Umbilical cord (tissue), 2 donors: ENCODE measurements around the gene AOAH. TPM values are rescaled to one million over a fixed set of nuclear protein-coding genes. Genes with fewer than 3 reads are reported as not detected.

Experiments
- DNase-seq: peaks from one replicate; pipeline ENCODE4 v3.0.0-alpha.2; 2015; ENCODE audit warnings: low spot score
- total RNA-seq: library from RNA; depleted of rRNA; stranded (reverse); fragments of >200 nt; gene quantifications from one replicate; pipeline ENCODE4 v1.2.3, GENCODE V29; 2014; ENCODE audit warnings: low replicate concordance; ENCODE audit not compliant: insufficient read depth

Gene AOAH
- total RNA-seq, 1 donor from 2014 or later: 2.6 TPM

- DNase-seq: no peak
Observed at GRCh38 chr7:36635091-36635490, 89.2 kb downstream of the AOAH start.

GRCh38 chr7:36633377-36633776, 90.9 kb downstream of the AOAH start:
- no peak for DNase-seq

GRCh38 chr7:36630112-36630650, 94.1 kb downstream of the AOAH start:
- no peak for DNase-seq

- no peak for DNase-seq
Observed at GRCh38 chr7:36629351-36629750, 94.9 kb downstream of the AOAH start.

- no peak for DNase-seq
Observed at GRCh38 chr7:36627836-36628235, 96.5 kb downstream of the AOAH start.

GRCh38 chr7:36626111-36626510, 98.2 kb downstream of the AOAH start:
- DNase-seq: no peak

GRCh38 chr7:36625247-36625646, 99.0 kb downstream of the AOAH start:
- peak; percentile 77 for DNase-seq

- no peak for DNase-seq
Observed at GRCh38 chr7:36623247-36623646, 101.0 kb downstream of the AOAH start.

- no peak for DNase-seq
Observed at GRCh38 chr7:36621396-36621795, 102.9 kb downstream of the AOAH start.

GRCh38 chr7:36620166-36620708, 104.1 kb downstream of the AOAH start:
- DNase-seq: no peak

- DNase-seq: no peak
Observed at GRCh38 chr7:36617408-36617807, 106.9 kb downstream of the AOAH start.

GRCh38 chr7:36615852-36616540, 108.3 kb downstream of the AOAH start:
- no peak for DNase-seq

- no peak for DNase-seq
Observed at GRCh38 chr7:36614959-36615358, 109.3 kb downstream of the AOAH start.

- no peak for DNase-seq
Observed at GRCh38 chr7:36613031-36613614, 111.2 kb downstream of the AOAH start.

GRCh38 chr7:36611703-36612102, 112.6 kb downstream of the AOAH start:
- DNase-seq: no peak

GRCh38 chr7:36607721-36608095, 116.6 kb downstream of the AOAH start:
- no peak for DNase-seq

- DNase-seq: no peak
Observed at GRCh38 chr7:36606976-36607720, 117.1 kb downstream of the AOAH start.

- DNase-seq: no peak
Observed at GRCh38 chr7:36606153-36606975, 117.9 kb downstream of the AOAH start.

GRCh38 chr7:36605261-36606051, 118.8 kb downstream of the AOAH start:
- DNase-seq: no peak

GRCh38 chr7:36604806-36605205, 119.5 kb downstream of the AOAH start:
- DNase-seq: no peak
